Cardiac muscle cell (in vitro differentiated cells and primary cell): ENCODE measurements around the gene SKIC2. TPM values are rescaled to one million over a fixed set of nuclear protein-coding genes. Genes with fewer than 3 reads are reported as not detected.

ENCODE experiments used
- DNase-seq, 2 donors: peaks; one replicate each; pipeline versions ENCODE4 v3.0.0 to v3.0.0-alpha.2; 2010 to 2017; ENCODE audit warnings: low read depth in 1 of 2, low spot score in 1 of 2
- H3K27ac ChIP-seq: fragments of 200-600 bp; sonication (generic); 2 replicates; pipeline ENCODE4 v1.5.1; 2016
- H3K27me3 ChIP-seq: fragments of 200-600 bp; sonication (generic); 2 replicates; pipeline ENCODE4 v1.6.0; 2016; ENCODE audit warnings: control low read depth
- H3K36me3 ChIP-seq: fragments of 200-600 bp; sonication (generic); 2 replicates; pipeline ENCODE4 v1.5.1; 2016; ENCODE audit warnings: control low read depth
- H3K4me1 ChIP-seq: fragments of 200-600 bp; sonication (generic); 2 replicates; pipeline ENCODE4 v1.8.1; 2017; ENCODE audit warnings: low read depth, mild to moderate bottlenecking, mixed run types
- H3K4me3 ChIP-seq: fragments of 200-600 bp; sonication (generic); 2 replicates; pipeline ENCODE4 v1.5.1; 2016; ENCODE audit warnings: mild to moderate bottlenecking
- H3K9me3 ChIP-seq: fragments of 200-600 bp; sonication (generic); 2 replicates; pipeline ENCODE4 v1.5.1; 2017; ENCODE audit warnings: low read depth, mild to moderate bottlenecking, control low read depth
- CTCF ChIP-seq: IDR thresholded peaks from 2 replicates; pipeline ENCODE4 v1.5.1; 2012; ENCODE audit warnings: low read depth, mild to moderate bottlenecking, low read length
- polyA plus RNA-seq: library from polyadenylated mRNA; unstranded; fragments of >200 nt; fragmentation: Nextera tagmentation; extraction: Ambion mirVana; gene quantifications from 2 replicates; pipeline ENCODE4 v1.2.1, GENCODE V29; 2016
- total RNA-seq: library from RNA; depleted of rRNA; stranded (reverse); fragments of >200 nt; gene quantifications from 2 replicates; pipeline ENCODE4 v1.2.3, GENCODE V29; 2016

SKIC2 gene
- total and polyA plus RNA-seq, 2 experiments from 2014 or later: 53.1 to 62.6 TPM

GRCh38 chr6:31966997-31967925, 8.3 kb downstream of the SKIC2 start:
- H3K27me3 ChIP-seq: no peaks in the 10 kb centered on the region
- no peaks in the 10 kb centered on the region for H3K4me1 ChIP-seq
- peaks cover 20% of the 10 kb centered on the region for H3K36me3 ChIP-seq
- no peak overlapping the region for H3K27ac ChIP-seq
- no peaks in the 10 kb centered on the region for H3K9me3 ChIP-seq
- no peak for DNase-seq
- TF ChIP-seq CTCF: no peak
- H3K4me3 ChIP-seq: no peak overlapping the region

- TF ChIP-seq CTCF: no peak
- Histone ChIP-seq H3K4me1 (peaks cover under 1% of the 10 kb centered on the region), H3K9me3 (no peaks in the 10 kb centered on the region), H3K27ac (no peak overlapping the region), H3K36me3 (peaks cover 20% of the 10 kb centered on the region), H3K27me3 (no peaks in the 10 kb centered on the region), H3K4me3 (no peak overlapping the region)
- no peak for DNase-seq
These were observed 8.9 kb downstream of the SKIC2 start for GRCh38 chr6:31967926-31968320.

GRCh38 chr6:31968326-31968725, 9.4 kb downstream of the SKIC2 start:
- H3K36me3 ChIP-seq: peaks cover 20% of the 10 kb centered on the region
- no peaks in the 10 kb centered on the region for H3K27me3 ChIP-seq
- no peak overlapping the region for H3K4me3 ChIP-seq
- peaks cover 5% of the 10 kb centered on the region for H3K4me1 ChIP-seq
- H3K27ac ChIP-seq: no peak overlapping the region
- TF ChIP-seq CTCF: no peak
- no peak for DNase-seq
- no peaks in the 10 kb centered on the region for H3K9me3 ChIP-seq

DNA sequence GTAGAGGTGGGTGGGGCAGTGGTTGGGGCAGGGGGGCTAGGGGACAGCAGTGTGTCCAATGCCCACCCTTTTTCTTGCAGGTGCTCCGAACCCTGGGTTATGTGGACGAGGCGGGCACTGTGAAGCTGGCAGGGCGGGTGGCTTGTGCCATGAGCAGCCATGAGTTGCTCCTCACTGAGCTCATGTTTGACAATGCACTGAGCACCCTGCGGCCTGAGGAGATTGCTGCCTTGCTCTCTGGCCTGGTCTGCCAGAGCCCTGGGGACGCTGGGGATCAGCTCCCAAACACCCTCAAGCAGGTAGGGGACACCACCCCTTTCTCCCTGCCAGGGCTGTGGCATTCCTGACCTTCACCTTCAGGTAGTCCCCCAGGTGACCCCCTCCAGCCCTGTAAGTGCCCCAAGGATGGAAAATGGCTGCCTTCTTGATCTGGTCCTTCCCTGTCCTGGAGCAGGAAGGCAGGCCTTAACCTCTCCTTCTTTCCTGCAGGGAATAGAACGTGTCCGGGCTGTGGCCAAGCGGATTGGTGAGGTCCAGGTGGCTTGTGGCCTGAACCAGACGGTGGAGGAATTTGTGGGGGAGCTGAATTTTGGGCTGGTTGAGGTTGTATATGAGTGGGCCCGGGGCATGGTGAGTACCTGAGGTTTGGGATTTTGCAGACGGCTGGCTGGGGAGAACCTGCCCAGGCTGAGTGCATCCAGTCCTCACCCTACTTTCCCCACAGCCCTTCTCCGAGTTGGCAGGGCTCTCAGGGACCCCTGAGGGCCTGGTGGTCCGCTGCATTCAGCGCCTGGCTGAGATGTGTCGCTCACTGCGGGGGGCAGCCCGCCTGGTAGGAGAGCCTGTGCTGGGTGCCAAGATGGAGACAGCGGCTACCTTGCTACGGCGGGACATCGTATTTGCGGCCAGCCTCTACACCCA, 10.1 kb downstream of the SKIC2 start:
- H3K36me3 ChIP-seq: peaks cover 19% of the 10 kb centered on the region
- H3K27ac ChIP-seq: no peak overlapping the region
- TF ChIP-seq CTCF: no peak
- no peaks in the 10 kb centered on the region for H3K27me3 ChIP-seq
- no peak for DNase-seq
- H3K4me1 ChIP-seq: peaks cover 5% of the 10 kb centered on the region
- H3K4me3 ChIP-seq: no peak overlapping the region
- no peaks in the 10 kb centered on the region for H3K9me3 ChIP-seq

DNA sequence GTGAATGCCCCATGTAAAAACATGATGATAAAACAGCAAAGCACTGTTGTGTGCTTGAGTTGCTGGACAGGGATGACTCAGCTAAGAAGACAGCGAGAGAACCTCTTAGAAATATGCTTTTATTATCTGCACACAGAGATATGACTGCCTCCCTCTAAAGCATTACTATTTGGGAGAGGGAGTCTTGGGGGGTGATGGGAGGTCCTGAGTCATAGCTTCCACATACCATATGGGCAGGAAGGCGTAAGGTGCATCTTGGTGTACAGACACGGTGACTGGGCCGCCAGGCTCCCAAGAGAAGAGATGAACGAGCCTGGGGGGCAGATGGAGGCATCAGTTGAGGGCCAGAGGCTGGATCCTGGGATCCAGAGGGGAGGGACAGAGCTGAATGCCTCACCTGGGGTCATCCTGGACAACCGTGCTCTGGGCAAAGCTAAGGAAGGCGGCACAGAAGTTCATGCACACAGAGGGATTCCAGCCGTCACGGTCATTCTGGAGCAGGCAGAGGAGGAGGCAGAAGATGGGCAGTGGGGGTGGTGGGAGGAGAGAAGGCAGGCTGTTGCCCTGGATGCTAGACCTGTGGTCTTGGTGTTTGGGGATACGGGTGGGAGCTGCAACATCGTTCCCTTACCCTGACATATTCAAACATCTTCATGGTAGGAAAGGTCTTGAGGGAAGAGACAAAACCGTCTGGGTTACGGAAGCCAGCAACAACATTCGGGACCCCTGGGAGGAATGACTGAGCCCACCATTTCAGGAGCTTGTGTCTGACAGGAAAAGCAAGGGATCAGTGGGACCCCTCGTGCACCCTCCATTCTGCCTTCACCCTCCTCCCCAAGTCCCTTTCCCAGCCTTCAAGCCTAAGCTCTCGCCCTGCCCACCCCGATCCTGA, 11.0 kb downstream of the SKIC2 start:
- Histone ChIP-seq H3K27me3 (no peaks in the 10 kb centered on the region), H3K36me3 (peaks cover 13% of the 10 kb centered on the region), H3K9me3 (no peaks in the 10 kb centered on the region), H3K4me1 (peaks cover 5% of the 10 kb centered on the region), H3K4me3 (no peak overlapping the region), H3K27ac (peak overlapping the region; percentile 34)
- peak in 1 of 2 donors; percentile 52 for DNase-seq
- no peak for TF ChIP-seq CTCF
